BE2C (cell line): ENCODE measurements around the gene TNFRSF19.

Source experiments
- DNase-seq: peaks from one replicate; pipeline ENCODE4 v3.0.0-alpha.2; 2020
- H3K27me3 ChIP-seq: fragments of 250-450 bp; sonication (Bioruptor Pico); 2 replicates; pipeline ENCODE4 v1.5.1; 2020; ENCODE audit warnings: mild to moderate bottlenecking
- H3K36me3 ChIP-seq: fragments of 250-450 bp; sonication (Bioruptor Pico); 2 replicates; pipeline ENCODE4 v1.5.1; 2020; ENCODE audit warnings: mild to moderate bottlenecking
- H3K4me1 ChIP-seq: fragments of 250-450 bp; sonication (Bioruptor Pico); 2 replicates; pipeline ENCODE4 v1.5.1; 2020
- H3K4me3 ChIP-seq: 2 replicates; pipeline ENCODE4 v1.5.1; 2011; ENCODE audit warnings: low read depth, low read length
- H3K9me3 ChIP-seq: fragments of 250-450 bp; sonication (Bioruptor Pico); 2 replicates; pipeline ENCODE4 v1.5.1; 2020
- CTCF ChIP-seq: IDR thresholded peaks from 2 replicates; pipeline ENCODE4 v1.5.1; 2012; ENCODE audit warnings: mild to moderate bottlenecking, low read depth, low read length

Gene TNFRSF19

DNA sequence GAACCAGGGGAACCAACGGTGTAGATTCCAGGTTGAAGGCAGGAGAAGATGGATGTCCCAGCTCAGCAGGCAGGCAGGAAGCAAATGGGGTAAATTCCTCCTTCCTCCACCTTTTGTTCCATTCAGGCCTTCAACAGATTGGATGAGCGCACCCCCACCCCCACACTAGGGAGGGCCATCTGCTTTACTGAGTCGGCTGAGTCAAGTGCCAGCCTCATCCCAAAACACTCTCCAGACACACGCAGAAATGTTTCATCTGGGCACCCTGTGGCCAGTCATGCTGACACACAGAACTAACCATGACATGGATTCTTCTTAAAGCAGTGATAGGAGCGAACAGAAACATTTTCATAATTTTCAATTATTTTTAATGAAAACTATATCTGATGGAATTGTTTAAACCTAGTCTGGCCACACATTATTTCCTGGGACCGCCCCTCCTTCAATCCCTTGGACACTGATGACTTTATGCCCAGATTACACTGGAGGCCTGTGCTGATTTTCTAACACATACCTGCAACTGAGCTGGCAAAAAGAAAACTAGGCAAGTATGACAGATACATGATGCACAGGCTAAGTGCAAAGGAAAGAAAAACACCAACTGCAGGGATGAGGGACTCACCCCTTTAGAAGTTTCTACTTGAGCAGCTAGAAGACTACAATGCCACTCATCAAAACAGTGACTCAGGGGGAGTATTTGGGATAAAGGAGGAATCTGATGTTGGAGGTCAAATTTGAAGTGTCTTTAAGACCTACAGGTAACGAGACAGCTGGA, 154.2 kb downstream of the TNFRSF19 start:
- TF ChIP-seq CTCF = no peak
- DNase-seq = peak; percentile 55

More for the DNA sequence above, 154.2 kb downstream of the TNFRSF19 start:
- Histone ChIP-seq H3K4me1 (peaks cover 4% of the 10 kb centered on the region; the same call in 1 of the 2 replicates), H3K4me3 (no peak overlapping the region), H3K27me3 (no peaks in the 10 kb centered on the region), H3K36me3 (no peaks in the 10 kb centered on the region), H3K9me3 (no peaks in the 10 kb centered on the region)
